HG02571 (cell line): Measurements from ENCODE around the gene NWD2.
"Not testable (repeated sequence)": the region's sequence is repeated elsewhere in the genome, so short reads cannot be mapped to it uniquely, and the experiment has no call there.

ENCODE experiments used
- ATAC-seq: cut with Tn5 transposase; IDR thresholded peaks from one replicate; pipeline ENCODE4 v1.9.1; 2021; ENCODE audit warnings: mild to moderate bottlenecking, moderate library complexity; ENCODE audit not compliant: unreplicated experiment

The NWD2 gene, protein sequence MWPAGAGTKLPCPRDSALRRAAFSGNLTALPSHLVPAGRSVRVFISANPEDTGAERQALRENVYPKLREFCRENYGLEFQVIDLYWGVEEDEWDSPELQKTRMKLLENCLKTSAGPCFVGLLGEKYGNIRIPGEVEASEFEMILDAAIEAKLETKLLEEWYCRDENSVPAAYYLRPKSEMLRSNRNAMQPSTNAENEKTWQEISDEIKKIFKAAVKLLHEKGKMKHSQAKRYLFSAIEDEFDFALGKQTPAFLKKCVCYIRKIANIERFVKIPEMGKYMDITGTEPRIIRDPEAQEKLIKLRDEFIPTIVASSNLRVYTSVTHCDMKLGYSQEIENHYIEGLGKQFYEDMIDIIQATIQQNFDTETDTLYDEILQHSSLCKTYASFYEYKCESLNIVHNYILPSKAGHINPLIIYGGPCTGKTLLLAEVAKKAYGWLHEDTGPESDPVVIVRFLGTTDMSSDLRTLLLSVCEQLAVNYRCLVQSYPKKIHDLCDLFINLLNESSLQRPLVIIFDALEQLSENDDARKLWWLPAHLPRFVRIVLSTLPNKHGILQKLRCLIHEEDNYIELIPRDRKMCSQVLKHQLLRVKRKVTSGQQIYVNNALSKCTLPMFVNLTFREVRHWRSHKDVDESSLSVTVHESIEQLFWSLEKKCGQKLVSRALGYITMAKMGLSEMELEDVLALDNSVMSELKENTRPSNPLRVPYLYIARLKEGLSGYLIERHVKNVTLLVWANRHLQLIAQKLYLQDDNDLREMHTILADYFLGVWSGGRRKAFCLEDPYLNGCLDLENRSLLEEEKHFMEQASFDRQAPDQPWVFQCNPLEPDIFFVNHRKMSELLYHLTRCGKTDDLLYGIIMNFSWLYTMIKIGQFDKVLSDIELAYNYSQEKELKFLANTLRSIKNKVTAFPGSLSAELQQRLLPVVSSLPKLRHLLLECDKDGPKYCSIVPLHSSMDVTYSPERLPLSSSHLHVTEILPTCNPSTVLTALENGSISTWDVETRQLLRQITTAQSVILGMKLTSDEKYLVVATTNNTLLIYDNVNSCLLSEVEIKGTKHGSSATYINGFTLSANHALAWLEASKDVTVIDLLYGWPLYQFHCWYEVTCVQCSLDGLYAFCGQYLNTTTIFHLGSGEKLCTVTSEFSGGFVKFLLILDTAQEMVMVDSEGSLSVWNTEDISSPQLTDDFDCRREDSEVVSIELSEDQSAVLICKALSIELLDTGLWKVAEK (N-terminal part only)

GRCh38 chr4:37244583-37245390, at the start of gene NWD2:
Gene NWD2, plus strand, starts transcription at chr4:37244743. Its CDS starts 325 bp downstream, at chr4:37245068.
- no peak for ATAC-seq

DNA sequence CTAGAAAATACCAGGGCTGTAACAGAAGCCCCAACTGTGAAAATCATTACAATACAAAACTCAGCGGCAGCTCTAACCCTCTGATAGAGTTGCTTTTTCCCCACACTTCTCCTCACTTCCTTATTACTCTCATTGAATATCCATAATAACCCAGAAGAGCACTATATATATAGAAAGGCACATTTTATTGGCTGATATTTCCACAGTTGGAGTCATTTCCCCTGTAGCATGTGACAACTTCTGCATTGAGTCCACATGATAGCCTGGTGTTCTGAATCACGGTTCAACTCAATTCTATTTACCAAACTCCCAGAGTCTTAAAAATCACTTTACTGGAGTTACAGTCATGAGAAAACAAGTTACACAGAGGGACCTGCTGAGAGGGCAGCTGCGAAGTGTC, 46.6 kb upstream of the NWD2 start:
- no peak for ATAC-seq

GRCh38 chr4:37204740-37205139, 39.8 kb upstream of the NWD2 start:
- ATAC-seq = not testable (repeated sequence)

DNA sequence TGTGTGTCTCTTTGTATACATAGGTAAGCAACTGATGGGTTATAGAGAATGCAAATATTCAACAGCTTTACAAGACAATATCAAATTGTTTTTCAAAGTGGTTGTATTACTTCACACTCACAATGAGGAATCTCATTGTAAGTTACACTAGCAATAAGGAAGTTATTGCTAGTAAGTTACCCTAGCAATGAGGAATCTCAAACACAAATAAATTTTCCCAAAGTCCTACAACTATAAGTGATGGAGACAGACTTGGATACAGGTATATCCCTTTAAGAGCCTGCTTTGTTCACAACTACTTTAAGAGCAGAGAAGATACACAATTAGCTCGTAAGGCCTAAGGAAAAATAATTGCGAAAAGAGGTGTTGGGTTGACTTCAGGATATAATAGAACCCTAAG, 28.3 kb upstream of the NWD2 start:
- no peak for ATAC-seq

DNA sequence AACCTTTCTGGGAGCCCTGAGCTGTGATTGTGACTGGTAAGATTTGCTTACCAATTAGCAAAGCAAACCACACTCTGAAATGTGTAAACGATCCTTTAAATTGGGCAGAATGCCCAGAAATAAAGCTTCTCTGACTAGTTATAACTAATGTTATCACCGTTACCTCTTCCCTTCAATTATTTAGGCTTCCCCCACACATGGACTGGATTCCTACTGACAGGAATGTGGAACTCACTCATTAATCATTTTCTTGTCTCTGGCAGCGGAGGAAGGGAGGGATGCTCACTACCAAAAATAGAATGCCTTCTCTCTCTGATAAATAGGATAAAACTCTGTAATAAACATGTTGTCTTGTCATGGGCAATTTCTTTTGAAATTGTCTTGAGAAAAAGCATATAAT, 25.3 kb upstream of the NWD2 start:
- ATAC-seq = no peak

GRCh38 chr4:37219990-37220389, 24.6 kb upstream of the NWD2 start:
- ATAC-seq = no peak

DNA sequence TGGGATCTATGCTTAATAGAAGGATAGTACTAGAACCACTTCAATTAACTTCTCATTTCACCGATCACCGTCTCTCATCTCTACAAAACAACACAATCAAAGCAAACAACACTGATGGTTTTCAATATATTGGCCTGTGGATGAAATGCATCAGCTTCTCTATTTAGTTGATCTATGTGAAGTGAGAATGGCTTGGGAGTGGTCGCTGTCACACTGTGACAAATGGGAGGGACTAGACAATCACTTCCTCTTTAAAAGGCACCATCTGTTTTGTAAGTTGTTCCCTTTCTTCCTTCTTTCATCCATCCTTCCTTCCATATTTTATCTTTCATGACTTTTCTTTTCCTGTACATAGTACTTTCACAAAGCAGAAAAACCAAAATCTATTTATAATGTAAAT, 23.9 kb upstream of the NWD2 start:
- no peak for ATAC-seq

DNA sequence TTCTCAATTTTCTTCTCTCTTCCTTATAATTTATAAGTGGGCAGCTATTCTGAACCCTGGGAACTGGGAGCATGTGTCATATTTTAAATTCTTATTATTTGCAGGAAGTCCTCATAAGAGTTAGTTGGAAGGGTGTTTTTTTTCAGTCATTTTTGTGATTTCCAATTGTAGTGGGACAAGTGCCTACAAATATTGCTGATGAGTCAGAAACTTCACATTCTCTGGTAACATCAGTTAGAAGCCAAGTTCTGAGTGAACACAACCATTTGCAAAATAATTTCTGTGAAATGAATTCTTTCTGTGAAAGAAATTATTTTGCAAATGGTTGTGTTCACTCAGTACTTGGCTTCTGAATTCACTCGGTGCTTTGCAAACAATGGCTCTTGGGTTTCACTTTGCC, 20.8 kb upstream of the NWD2 start:
- no peak for ATAC-seq

- ATAC-seq = no peak
These were observed 19.7 kb upstream of the NWD2 start for GRCh38 chr4:37224854-37225253.

DNA sequence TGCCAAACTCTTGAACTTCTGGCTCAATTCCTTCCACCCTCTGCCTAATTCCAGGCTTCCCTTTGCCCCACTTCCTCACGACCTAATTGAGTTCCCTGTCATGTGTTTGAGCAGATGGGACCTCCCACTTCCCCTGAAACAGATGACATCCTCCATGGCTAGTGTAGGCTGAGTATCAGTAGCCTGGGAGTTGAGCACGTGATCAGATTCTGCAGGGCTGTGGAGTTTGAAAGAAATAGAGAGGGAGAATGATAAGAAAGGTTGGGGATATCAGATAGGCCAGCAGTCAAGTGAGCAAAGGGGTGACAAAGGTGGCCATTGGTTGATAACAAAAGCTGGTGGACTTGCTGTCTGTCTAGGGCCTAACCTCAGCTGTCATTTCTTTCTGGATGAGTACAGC, 18.8 kb upstream of the NWD2 start:
- no peak for ATAC-seq

DNA sequence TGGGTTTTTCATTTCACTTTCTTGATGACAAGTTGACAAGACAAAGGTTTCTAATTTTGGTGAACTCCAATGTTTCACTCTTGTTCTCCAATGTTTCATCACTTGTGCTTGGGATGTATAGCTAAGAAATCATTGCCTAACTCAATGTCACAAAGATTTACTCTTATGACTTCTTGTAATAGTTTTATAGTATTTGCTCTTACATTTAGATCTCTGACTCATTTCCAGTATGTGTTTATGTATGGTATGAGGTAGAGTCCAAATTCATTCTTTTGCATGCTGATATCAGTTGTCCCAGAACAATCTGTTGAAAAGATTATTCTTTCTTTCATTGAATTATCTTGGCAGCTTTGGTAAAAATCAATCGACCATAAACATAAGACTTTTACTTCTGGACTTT, 12.2 kb upstream of the NWD2 start:
- no peak for ATAC-seq

- ATAC-seq = no peak
These were observed 8.4 kb upstream of the NWD2 start for GRCh38 chr4:37236165-37236564.

DNA sequence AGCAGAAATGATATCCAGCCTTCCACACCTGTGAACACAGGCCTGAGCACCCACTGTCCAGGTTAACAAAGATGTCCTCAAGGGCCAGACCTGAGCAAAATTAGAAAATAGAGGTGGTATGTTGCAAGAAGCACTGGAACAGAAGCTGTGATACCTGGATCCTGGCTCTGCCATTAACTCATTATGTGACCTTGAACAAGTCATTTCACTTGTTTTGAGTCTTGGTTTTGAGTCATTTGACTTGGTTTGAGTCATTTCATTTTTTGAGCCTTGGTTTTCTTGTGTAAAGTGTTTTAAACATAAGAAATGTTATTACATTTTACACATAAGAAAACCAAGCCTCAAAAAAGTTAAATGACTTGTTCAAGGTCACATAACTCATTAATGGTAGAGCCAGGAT, 2.9 kb upstream of the NWD2 start:
- no peak for ATAC-seq

DNA sequence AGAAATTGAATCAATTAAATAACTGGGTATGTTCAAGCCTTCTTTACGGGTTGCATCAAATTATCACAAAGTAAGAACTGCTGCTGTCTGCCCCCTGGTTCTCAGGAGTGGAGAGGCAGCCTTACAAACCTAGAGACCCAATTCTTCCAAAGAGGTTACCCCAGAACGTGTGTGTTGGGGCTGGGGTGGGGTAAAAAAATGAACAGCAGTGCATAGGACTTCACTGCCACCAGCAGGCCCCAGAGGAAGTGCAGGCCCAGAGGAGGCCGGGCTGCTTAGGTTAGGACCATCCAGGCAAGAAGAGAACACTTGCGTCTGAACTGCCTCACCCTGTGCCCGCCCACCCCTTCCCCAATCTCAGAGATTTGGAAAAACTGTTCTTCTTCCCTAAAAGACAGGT, 1.5 kb upstream of the NWD2 start:
- no peak for ATAC-seq

- ATAC-seq = no peak
These were observed 591 bp upstream of the NWD2 start for GRCh38 chr4:37243722-37244582.

DNA sequence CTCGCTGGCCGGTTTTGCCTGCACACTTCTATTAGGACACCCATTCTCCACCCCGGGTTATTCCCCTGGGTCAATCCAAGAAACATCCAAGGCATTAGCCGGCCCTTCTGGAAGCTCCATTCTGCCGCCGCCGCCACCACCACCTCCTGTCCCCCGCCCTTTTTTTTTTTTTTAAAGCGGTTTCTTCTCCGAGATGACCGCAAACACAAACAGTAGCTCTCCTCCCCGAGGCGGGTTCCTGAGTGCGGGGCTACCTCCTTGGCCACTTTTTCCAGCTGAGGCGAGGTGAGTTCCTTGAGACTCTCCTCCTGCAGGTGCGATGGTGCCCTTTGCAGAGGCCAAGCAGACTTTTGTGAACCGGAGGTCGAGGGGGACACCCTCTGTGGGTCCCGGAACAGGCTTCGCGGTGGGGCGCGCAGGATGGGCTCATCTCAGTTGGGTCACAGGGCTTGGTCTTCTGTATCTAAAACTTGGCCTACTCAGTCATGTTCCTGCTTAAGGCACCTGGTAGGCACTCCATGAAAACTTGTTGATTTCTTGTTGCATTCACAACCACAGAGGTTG, 930 bp downstream of the NWD2 start:
- ATAC-seq = no peak

GRCh38 chr4:37246891-37247290, 2.3 kb downstream of the NWD2 start:
- ATAC-seq = no peak

GRCh38 chr4:37258221-37258620, 13.7 kb downstream of the NWD2 start:
- ATAC-seq = no peak

DNA sequence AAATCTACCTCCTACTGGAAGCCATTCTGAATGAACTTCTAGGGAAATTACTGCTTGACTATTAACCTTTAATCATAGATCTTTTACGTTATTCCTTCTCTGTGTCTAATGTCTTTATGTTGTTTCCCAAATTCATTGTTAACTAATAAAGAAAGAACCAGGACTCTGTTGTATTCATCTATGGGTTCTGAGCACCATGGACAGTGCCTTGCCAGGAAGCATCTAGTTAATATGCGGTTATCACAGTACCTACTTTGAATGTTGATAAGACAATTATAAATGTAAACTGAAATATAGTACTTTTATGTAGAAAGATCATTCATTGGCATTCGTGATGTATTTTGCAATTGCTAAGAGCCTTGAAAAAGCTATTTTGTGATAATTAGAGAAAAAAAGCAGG, 23.8 kb downstream of the NWD2 start:
- ATAC-seq = no peak
